SKM-1 treated with dmso at 0.1 percent for 144 hours (cell line): ENCODE data around the gene AP3D1.

Source experiments
- DNase-seq: peaks from one replicate; lab custom pipeline; 2025; ENCODE audit not compliant: unreplicated experiment; lab: John Stamatoyannopoulos, UW

Gene AP3D1

DNA sequence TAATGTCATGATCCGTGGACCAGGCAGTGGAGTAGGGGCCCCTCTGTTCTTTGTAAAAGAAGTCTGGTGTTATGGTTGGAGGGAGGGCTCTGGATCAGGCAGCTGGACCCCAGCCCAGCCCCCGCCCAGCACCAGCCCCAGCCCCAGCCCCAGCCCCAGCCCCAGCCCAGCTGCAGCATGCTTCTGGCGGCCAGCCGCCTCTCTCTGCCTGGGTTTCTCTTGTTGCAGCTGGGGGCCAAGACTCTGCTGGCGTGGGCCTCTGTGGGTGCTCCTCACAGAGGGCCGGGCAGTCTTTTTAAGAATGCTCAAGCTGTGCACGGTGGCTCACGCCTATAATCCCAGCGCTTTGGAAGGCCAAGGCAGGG is 30.2 kb upstream of the AP3D1 start:
- no peak for DNase-seq

DNA sequence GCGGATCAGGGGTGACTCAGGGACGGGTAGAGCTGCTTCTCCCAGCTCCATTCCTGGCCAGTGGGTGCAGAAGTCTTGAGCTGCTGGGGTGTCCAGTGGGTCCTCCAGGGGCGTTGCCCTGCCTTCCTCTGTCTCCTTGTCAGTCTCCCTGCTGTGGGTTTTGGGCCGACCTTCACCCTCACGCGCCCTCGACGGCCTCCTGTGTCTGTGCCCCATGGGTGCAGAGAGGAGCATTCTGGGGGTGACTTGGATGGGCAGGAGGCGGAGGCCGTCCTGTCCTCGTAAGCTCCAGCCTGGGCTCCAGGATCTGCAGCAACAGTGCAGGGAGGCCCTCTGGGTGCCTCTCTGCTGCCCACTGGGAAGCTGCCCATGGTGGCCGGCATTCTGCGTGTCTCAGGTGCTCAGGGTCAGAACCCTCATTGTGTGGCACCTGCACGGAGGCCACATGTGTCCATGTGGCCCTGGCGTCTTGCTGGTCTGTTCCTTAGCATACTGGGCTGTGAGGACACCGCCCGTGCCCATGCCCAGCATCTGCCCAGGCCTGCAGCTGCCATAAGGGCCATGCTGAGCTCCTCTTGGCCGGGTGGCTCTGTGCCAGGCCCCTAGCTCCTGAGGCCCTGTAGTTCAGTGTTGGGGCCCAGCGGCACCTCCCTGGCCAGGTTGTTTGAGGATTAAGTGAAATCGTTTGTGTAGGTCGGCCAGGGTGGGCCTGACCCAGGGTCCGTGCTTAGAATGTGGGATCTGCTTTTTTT is 29.7 kb upstream of the AP3D1 start:
- DNase-seq, result no peak

- DNase-seq, result no peak
Measured at GRCh38 chr19:2180114-2180513, 28.7 kb upstream of the AP3D1 start.

DNA sequence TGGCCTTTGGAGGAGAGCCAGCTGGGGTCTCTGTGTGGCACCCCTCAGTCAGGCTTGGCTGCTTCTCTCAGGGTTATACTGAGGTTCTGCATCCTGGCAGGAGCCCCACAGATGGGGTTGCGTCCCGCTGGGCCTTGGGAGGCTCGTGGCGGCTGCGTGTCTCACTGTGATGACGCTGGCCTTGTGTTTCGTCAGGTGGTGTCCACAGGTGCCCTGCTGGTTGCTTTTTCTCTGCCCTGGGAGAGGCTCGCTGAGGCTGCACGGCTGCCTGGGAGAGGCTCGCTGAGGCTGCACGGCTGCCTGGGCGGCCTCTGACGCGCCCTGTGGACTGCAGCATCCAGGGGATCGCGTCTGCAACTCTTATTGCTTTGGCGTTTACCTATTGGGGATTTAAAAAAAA is 27.7 kb upstream of the AP3D1 start:
- no peak for DNase-seq

GRCh38 chr19:2176337-2176994 is 25.1 kb upstream of the AP3D1 start:
- no peak for DNase-seq

- DNase-seq, result no peak
Measured at GRCh38 chr19:2175742-2176141, 24.4 kb upstream of the AP3D1 start.

- no peak for DNase-seq
Measured at GRCh38 chr19:2173767-2174577, 22.6 kb upstream of the AP3D1 start.

DNA sequence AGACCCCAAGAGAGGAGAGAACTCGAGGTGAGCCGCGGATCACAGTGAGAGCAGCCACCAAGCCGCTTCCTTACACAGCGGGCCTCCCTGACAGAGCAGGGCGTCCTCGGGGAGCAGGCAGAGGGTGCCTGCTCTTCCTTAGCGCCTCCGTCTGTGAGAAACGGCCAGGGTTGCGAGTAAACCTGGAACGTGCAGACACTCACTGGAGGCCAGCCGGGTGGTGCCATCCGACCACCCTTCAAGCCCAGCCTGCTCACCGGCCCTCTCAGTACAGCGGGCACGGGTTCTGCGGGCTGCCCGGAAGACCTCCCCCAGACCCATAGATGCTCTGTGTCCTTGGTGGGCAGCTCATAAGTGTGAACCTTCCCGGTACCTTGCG is 22.0 kb upstream of the AP3D1 start:
- no peak for DNase-seq

GRCh38 chr19:2171349-2172145 is 20.2 kb upstream of the AP3D1 start:
- no peak for DNase-seq

GRCh38 chr19:2170987-2171348 is 19.6 kb upstream of the AP3D1 start:
- DNase-seq, result no peak

GRCh38 chr19:2170219-2170618 is 18.9 kb upstream of the AP3D1 start:
- DNase-seq, result no peak

DNA sequence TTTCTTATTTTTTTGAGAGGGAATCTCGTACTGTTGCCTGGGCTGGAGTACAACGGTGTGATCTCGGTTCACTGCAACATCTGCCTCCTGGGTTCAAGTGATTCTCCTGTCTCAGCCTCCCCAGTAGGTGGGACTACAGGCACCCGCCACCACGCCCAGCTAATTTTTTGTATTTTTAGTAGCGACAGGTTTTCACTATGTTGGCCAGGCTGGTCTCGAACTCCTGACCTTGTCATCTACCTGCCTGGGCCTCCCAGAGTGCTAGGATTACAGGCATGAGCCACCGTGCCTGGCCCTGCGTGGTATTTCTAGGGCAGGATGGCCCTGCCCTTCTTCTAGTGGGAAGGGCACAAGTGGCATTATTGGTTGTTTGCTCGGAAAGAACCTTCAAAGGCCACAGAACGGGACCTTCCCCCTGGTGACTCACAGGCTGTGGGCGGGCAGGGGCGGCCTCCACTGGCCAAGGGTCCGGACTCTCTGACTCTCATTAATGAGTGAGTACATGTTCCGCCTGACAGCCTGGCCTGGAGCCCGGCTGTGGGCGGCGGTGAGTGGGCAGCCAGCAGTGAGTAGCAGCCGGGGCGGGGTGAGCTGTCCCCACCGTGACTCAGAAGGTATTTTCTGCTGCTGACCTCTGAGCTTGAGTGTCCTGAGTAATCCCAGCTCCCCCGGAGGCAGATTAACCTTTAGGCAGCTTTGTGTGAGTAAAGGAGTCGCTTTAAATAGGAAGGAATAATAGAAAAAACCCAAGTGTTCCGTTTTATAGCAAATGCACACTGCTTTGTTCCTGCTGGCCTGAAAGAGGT is 17.5 kb upstream of the AP3D1 start:
- DNase-seq, result peak; percentile 78

GRCh38 chr19:2167896-2168618 is 16.7 kb upstream of the AP3D1 start:
- DNase-seq, result peak; percentile 95

DNA sequence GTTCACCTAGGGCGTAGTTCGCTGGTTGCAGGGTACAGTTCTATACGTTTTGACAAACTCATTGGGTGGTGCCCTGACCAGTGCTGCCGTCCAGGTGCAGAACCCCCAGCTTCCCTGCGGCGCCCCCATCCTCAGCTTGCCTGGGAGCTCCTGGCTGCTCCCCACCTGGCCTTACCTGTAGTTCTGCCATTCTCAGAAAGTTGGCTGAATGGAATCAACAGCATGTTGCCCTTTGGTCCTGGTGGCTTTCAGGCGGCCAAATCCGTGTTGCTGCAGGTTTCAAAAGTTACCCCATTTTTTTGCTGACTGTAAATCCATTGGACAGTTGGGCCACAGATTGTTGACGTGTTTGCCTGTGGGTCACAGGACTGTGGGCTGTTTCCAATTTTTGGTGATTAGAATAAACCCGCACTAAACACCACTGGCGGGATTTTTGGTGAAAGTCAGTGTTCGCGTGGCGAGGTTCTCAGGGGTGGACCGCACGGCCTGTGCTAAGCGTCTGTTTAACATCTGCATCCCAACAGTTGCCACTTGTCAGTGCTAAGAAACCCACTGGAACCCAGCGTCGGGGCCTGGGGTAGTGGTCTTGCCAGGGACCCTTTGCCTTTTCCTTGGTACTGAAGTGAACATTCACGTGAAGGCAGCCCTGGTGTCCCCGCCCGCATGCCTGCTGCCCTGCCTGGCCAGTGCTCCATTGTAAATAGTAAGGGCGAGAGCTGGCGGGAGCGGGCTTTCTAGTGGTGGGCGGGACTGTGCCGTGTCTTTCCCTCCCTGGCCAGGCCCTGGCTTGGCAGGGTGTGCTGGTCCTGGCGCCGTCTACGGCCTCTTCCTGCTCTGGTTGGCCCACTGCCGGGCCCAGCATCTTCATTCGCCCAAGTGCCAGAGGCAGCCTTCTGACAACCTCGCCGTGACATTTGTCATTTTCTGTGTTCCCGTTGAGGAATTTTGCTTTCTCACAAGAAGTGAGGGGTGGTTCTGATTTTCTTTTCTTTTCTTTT is 15.7 kb upstream of the AP3D1 start:
- DNase-seq, result no peak

DNA sequence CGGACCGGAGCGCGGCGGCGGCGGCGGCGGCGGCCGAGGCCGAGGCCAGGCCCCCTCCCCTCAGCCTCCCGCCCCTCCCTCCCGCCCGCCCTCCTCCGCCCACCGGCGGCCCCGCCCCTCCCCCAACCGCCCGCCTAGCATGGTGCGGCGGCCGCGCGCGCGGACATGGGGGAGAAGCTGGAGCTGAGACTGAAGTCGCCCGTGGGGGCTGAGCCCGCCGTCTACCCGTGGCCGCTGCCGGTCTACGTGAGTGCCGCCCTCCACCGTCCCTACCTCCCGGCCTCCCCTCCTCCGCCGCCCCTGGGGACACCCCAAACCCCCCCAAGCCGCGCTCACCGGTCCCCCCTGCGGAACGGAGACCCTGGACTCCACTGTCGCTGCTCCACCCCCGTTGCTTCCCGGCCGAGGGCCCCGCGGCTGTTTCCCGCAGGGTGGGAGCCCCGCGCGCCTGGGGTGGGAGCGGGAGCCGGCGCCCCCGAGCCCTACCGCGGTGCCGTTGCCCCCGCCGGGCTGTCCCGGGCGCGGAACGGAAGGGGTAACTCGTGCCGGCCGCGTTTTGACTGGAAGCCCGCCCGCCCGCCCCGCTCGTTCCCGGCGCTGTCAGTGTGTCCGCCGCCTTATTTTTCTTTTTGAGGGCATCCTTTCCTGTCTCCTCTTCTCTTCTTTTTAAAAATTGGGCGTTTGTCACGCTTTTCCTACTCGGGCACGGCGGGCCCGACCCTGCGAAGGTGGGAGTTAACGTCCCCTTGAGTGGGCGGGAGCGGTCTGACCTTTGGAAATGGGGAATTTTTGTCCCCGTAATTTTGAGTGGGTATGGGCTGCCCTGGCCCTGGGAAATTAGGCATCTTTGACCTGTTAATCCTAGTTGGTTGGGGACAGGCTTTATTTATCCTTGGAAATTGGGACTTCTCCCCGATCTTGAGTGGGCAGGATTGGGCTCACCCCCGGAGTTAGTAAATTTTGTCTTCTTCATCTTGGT is 12.9 kb upstream of the AP3D1 start:
- DNase-seq, result no peak

- no peak for DNase-seq
Measured at GRCh38 chr19:2160379-2160778, 9.0 kb upstream of the AP3D1 start.

DNA sequence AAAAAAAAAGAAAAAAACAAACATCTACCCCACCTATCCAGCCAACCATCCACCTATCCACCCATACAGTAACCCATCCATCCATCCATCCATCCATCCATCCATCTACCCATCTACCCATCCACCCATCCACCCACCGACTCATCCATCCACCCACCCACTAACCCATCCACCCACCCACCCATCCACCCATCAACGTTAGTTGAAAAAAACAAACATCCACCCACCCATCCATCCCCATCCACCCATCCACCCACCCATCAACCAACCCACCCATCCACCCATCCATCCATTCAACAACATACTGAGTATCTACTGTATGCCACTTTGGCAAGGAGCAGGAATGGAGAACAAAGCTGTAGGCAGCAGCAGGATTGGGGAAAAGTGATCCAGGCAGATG is 6.1 kb upstream of the AP3D1 start:
- DNase-seq, result no peak
